SH-SY5Y (cell line): ENCODE results near the gene CACNA1H.

Source experiments
- GATA2 ChIP-seq: IDR thresholded peaks from 2 replicates; pipeline ENCODE4 v1.6.1; 2011; ENCODE audit warnings: mild to moderate bottlenecking, low read depth, low read length
- GATA3 ChIP-seq: IDR thresholded peaks from 2 replicates; pipeline ENCODE4 v1.6.1; 2011; ENCODE audit warnings: low read depth, mild to moderate bottlenecking, low read length, moderate library complexity

GRCh38 chr16:1164382-1164781, 11.5 kb downstream of the CACNA1H start:
- TF ChIP-seq GATA2 (no peak), GATA3 (no peak)
